Mesenchymal stem cell (in vitro differentiated cells and primary cell): Measurements from ENCODE around the gene AZGP1.

Source experiments
- DNase-seq: peaks from one replicate; pipeline ENCODE4 v3.0.0-alpha.2; 2013
- H2AFZ ChIP-seq: one replicate; pipeline ENCODE4 v1.6.1; 2013; ENCODE audit warnings: low read depth, mild to moderate bottlenecking, control low read depth, inconsistent platforms, low read length, moderate library complexity
- H2AK5ac ChIP-seq: 2 replicates; pipeline ENCODE4 v1.6.1; 2013; ENCODE audit warnings: low read length, moderate library complexity, mild to moderate bottlenecking, inconsistent platforms; ENCODE audit not compliant: severe bottlenecking
- H2BK120ac ChIP-seq: one replicate; pipeline ENCODE4 v1.6.1; 2013; ENCODE audit warnings: low read depth, mild to moderate bottlenecking, inconsistent platforms, low read length, moderate library complexity
- H2BK12ac ChIP-seq, 2 experiments: one replicate each; pipeline ENCODE4 v1.6.1; 2013; ENCODE audit warnings: inconsistent platforms in 2 of 2, low read length in 2 of 2, mild to moderate bottlenecking in 2 of 2, moderate library complexity in 2 of 2, control low read depth in 1 of 2
- H2BK15ac ChIP-seq: one replicate; pipeline ENCODE4 v1.6.1; 2013; ENCODE audit warnings: mild to moderate bottlenecking, low read depth, inconsistent platforms; ENCODE audit not compliant: poor library complexity, severe bottlenecking
- H2BK5ac ChIP-seq: 2 replicates; pipeline ENCODE4 v1.6.1; 2013; ENCODE audit warnings: low read depth, mild to moderate bottlenecking, low read length, control low read depth, inconsistent platforms; ENCODE audit not compliant: poor library complexity, severe bottlenecking
- H3K14ac ChIP-seq, 2 experiments: one replicate each; pipeline ENCODE4 v1.6.1; 2013; ENCODE audit warnings: inconsistent platforms in 2 of 2, low read length in 2 of 2, control low read depth in 1 of 2, mild to moderate bottlenecking in 1 of 2, moderate library complexity in 1 of 2
- H3K18ac ChIP-seq, 2 experiments: one replicate each; pipeline ENCODE4 v1.6.1; 2013; ENCODE audit warnings: inconsistent platforms in 2 of 2, low read length in 2 of 2, control low read depth in 1 of 2, low read depth in 1 of 2, mild to moderate bottlenecking in 1 of 2
- H3K23ac ChIP-seq, 2 experiments: one replicate each; pipeline ENCODE4 v1.6.1; 2013; ENCODE audit warnings: inconsistent platforms in 2 of 2, low read length in 2 of 2, mild to moderate bottlenecking in 2 of 2, moderate library complexity in 2 of 2, control low read depth in 1 of 2
- H3K27ac ChIP-seq: 2 replicates; pipeline ENCODE4 v1.5.1; 2013; ENCODE audit warnings: mild to moderate bottlenecking, moderate library complexity, low read length, control low read depth, inconsistent platforms; ENCODE audit not compliant: poor library complexity, severe bottlenecking
- H3K27me3 ChIP-seq, 2 experiments: 2 replicates each; pipeline versions ENCODE4 v1.6.1 to v1.7.0; 2013; ENCODE audit warnings: low read length in 2 of 2, mild to moderate bottlenecking in 2 of 2, moderate library complexity in 2 of 2, control low read depth in 1 of 2, inconsistent platforms in 1 of 2; ENCODE audit not compliant: control insufficient read depth in 1 of 2, insufficient read depth in 1 of 2
- H3K36me3 ChIP-seq, 2 experiments: 2 replicates each; pipeline versions ENCODE4 v1.6.1 to v1.7.0; 2013; ENCODE audit warnings: low read length in 2 of 2, control low read depth in 1 of 2, inconsistent platforms in 1 of 2, low read depth in 1 of 2, mild to moderate bottlenecking in 1 of 2; ENCODE audit not compliant: insufficient read depth in 2 of 2, control insufficient read depth in 1 of 2
- H3K4ac ChIP-seq, 2 experiments: one replicate each; pipeline ENCODE4 v1.6.1; 2013; ENCODE audit warnings: inconsistent platforms in 2 of 2, low read length in 2 of 2, mild to moderate bottlenecking in 2 of 2, moderate library complexity in 2 of 2, control low read depth in 1 of 2, low read depth in 1 of 2
- H3K4me1 ChIP-seq: 2 replicates; pipeline ENCODE4 v1.6.1; 2013; ENCODE audit warnings: low read depth, low read length, control low read depth; ENCODE audit not compliant: control insufficient read depth, insufficient read depth
- H3K4me2 ChIP-seq: 2 replicates; pipeline ENCODE4 v1.6.1; 2013; ENCODE audit warnings: low read length, mild to moderate bottlenecking, inconsistent platforms; ENCODE audit not compliant: poor library complexity, severe bottlenecking
- H3K4me3 ChIP-seq, 2 experiments: 2 replicates each; pipeline versions ENCODE4 v1.5.1 to v1.7.0; 2013; ENCODE audit warnings: low read length in 2 of 2, mild to moderate bottlenecking in 2 of 2, control low read depth in 1 of 2, low read depth in 1 of 2; ENCODE audit not compliant: insufficient read depth in 1 of 2
- H3K79me1 ChIP-seq: replicated peaks from 2 replicates; pipeline ENCODE4 v1.6.1; 2013; ENCODE audit warnings: mild to moderate bottlenecking, control low read depth, low read length, inconsistent platforms; ENCODE audit not compliant: poor library complexity, severe bottlenecking
- H3K9ac ChIP-seq: 2 replicates; pipeline ENCODE4 v1.7.0; 2013; ENCODE audit warnings: mild to moderate bottlenecking, low read length, moderate library complexity
- H3K9me3 ChIP-seq: 2 replicates; pipeline ENCODE4 v1.7.0; 2013; ENCODE audit warnings: mild to moderate bottlenecking, low read length; ENCODE audit not compliant: control insufficient read depth
- H4K8ac ChIP-seq: one replicate; pipeline ENCODE4 v1.6.1; 2013; ENCODE audit warnings: inconsistent platforms, mild to moderate bottlenecking, low read length, moderate library complexity
- H4K91ac ChIP-seq: one replicate; pipeline ENCODE4 v1.6.1; 2013; ENCODE audit warnings: mild to moderate bottlenecking, low read length, inconsistent platforms
- WGBS: methylation state at CpG from one replicate; pipeline ENCODE4 v1.1.7; 2013; ENCODE audit warnings: mixed read lengths; 5-methylcytosine and 5-hydroxymethylcytosine counted together

AZGP1 gene

DNA sequence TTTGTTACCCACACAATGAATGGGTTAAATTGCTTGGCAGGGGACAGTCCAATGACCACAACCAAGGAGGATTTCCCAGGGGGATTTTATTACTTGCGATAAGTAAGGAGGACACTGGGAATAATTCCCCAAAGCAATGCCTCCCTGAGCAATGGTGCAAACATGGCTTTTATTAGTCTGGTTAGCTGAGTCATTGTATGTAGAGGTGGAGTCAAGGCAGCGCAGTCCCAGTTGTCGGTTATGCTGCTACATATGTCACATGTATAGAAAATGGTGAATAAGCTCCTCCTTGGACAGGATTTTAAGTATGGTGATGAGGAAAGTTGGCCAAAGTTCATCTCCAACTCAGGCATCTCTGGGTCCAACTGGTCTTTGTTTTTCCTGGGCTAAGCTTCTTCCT is 52.6 kb downstream of the AZGP1 start:
- no peak overlapping the region for H3K18ac ChIP-seq
- WGBS: 94% methylated on average over 3 of the region's 3 CpGs
- no peak overlapping the region for H4K91ac ChIP-seq

GRCh38 chr7:99920149-99920548 is 55.7 kb downstream of the AZGP1 start:
- H3K18ac ChIP-seq: no peak overlapping the region
- H2BK15ac ChIP-seq: no peak overlapping the region
- H3K14ac ChIP-seq: no peak overlapping the region
- peak overlapping the region; percentile 96 for H3K9ac ChIP-seq
- H4K8ac ChIP-seq: no peak overlapping the region
- H3K4me2 ChIP-seq: no peak overlapping the region
- H2BK120ac ChIP-seq: no peak overlapping the region
- peaks cover 0 to 14% of the 10 kb centered on the region in 2 experiments for H3K27me3 ChIP-seq
- H3K4me3 ChIP-seq: peak overlapping the region in 1 of 2 experiments; percentile 94
- H2AK5ac ChIP-seq: no peak overlapping the region
- no peaks in the 10 kb centered on the region for H3K79me1 ChIP-seq
- H3K9me3 ChIP-seq: no peaks in the 10 kb centered on the region
- no peak for DNase-seq
- no peak overlapping the region for H3K23ac ChIP-seq
- no peak overlapping the region for H2BK12ac ChIP-seq
- no peak overlapping the region for H3K27ac ChIP-seq
- 84% methylated on average over 2 of the region's 3 CpGs for WGBS
- no peak overlapping the region for H2BK5ac ChIP-seq
- no peak overlapping the region for H2AFZ ChIP-seq
- no peak overlapping the region for H4K91ac ChIP-seq
- H3K4me1 ChIP-seq: peaks cover 2% of the 10 kb centered on the region
- no peak overlapping the region for H3K4ac ChIP-seq
- H3K36me3 ChIP-seq: peaks cover 0 to 35% of the 10 kb centered on the region in 2 experiments

More for the DNA sequence above, 52.6 kb downstream of the AZGP1 start:
- Histone ChIP-seq H3K23ac (no peak overlapping the region), H3K27ac (no peak overlapping the region), H3K4ac (no peak overlapping the region), H2BK15ac (no peak overlapping the region), H3K27me3 (peaks cover 12 to 16% of the 10 kb centered on the region in 2 experiments), H2AFZ (no peak overlapping the region), H3K9me3 (no peaks in the 10 kb centered on the region), H2BK120ac (no peak overlapping the region), H2AK5ac (no peak overlapping the region), H3K36me3 (peaks cover 0 to 14% of the 10 kb centered on the region in 2 experiments), H3K14ac (no peak overlapping the region), H3K79me1 (no peaks in the 10 kb centered on the region), H3K4me1 (peaks cover 2% of the 10 kb centered on the region), H3K4me2 (no peak overlapping the region), H3K9ac (no peak overlapping the region), H3K4me3 (no peak overlapping the region), H4K8ac (no peak overlapping the region), H2BK5ac (no peak overlapping the region), H2BK12ac (no peak overlapping the region)
- no peak for DNase-seq

DNA sequence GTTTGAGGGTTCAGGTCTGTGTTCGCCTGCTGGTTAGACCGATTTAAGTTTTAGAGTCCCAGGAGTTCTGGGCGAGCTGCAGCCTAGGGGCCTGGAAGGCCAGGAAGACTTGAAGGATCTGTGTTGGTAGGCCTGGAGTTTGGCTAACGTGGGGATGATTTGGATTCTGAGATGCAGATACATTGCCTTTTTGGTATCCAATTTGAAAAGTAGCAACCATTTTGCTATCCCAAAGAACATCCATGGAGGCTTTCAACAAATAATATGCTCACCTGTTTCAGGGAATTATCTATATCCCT is 56.1 kb downstream of the AZGP1 start:
- H3K9ac ChIP-seq: peak overlapping the region; percentile 96
- no peak overlapping the region for H2BK120ac ChIP-seq
- no peak overlapping the region for H3K14ac ChIP-seq
- 80% methylated on average over 3 of the region's 4 CpGs for WGBS
- H3K4ac ChIP-seq: no peak overlapping the region
- H2BK5ac ChIP-seq: no peak overlapping the region
- no peak overlapping the region for H4K91ac ChIP-seq
- H2AFZ ChIP-seq: no peak overlapping the region
- no peak overlapping the region for H2BK12ac ChIP-seq
- peaks cover 2% of the 10 kb centered on the region for H3K4me1 ChIP-seq
- H3K27ac ChIP-seq: no peak overlapping the region
- H3K18ac ChIP-seq: no peak overlapping the region
- no peak for DNase-seq
- no peak overlapping the region for H4K8ac ChIP-seq
- peak overlapping the region in 1 of 2 experiments; percentile 94 for H3K4me3 ChIP-seq
- no peaks in the 10 kb centered on the region for H3K9me3 ChIP-seq
- H3K23ac ChIP-seq: no peak overlapping the region
- H3K36me3 ChIP-seq: peaks cover 0 to 37% of the 10 kb centered on the region in 2 experiments
- H3K79me1 ChIP-seq: no peaks in the 10 kb centered on the region
- no peak overlapping the region for H2AK5ac ChIP-seq
- no peak overlapping the region for H2BK15ac ChIP-seq
- H3K4me2 ChIP-seq: no peak overlapping the region
- peaks cover 0 to 16% of the 10 kb centered on the region in 2 experiments for H3K27me3 ChIP-seq

GRCh38 chr7:99918959-99919813 is 56.6 kb downstream of the AZGP1 start, which contains the start of gene TRIM4:
Gene TRIM4, minus strand, starts transcription at chr7:99919530. Its CDS starts 129 bp downstream, at chr7:99919401.
- H3K79me1 ChIP-seq: no peaks in the 10 kb centered on the region
- peak within 1 kb of the TSS; percentile 38 to 94 for H3K4me3 ChIP-seq
- peak within 1 kb of the TSS; percentile 96 for H3K9ac ChIP-seq
- H4K91ac ChIP-seq: no peak within 1 kb of the TSS
- H3K4me2 ChIP-seq: no peak within 1 kb of the TSS
- H3K27ac ChIP-seq: no peak within 1 kb of the TSS
- peaks cover 2% of the 10 kb centered on the region for H3K4me1 ChIP-seq
- WGBS: 97% methylated on average over 79 of the region's 81 CpGs
- H2BK15ac ChIP-seq: no peak within 1 kb of the TSS
- H3K23ac ChIP-seq: no peak within 1 kb of the TSS
- no peak within 1 kb of the TSS for H2AK5ac ChIP-seq
- no peak within 1 kb of the TSS for H2BK5ac ChIP-seq
- DNase-seq: no peak
- no peak within 1 kb of the TSS for H3K18ac ChIP-seq
- H2BK120ac ChIP-seq: no peak within 1 kb of the TSS
- no peak within 1 kb of the TSS for H3K4ac ChIP-seq
- no peak within 1 kb of the TSS for H2BK12ac ChIP-seq
- H2AFZ ChIP-seq: no peak within 1 kb of the TSS
- H4K8ac ChIP-seq: no peak within 1 kb of the TSS
- H3K27me3 ChIP-seq: peaks cover 0 to 16% of the 10 kb centered on the region in 2 experiments
- H3K36me3 ChIP-seq: peaks cover 0 to 41% of the 10 kb centered on the region in 2 experiments
- no peak within 1 kb of the TSS for H3K14ac ChIP-seq
- no peaks in the 10 kb centered on the region for H3K9me3 ChIP-seq
